ENCODE results near the gene GFRA3.

DNA sequence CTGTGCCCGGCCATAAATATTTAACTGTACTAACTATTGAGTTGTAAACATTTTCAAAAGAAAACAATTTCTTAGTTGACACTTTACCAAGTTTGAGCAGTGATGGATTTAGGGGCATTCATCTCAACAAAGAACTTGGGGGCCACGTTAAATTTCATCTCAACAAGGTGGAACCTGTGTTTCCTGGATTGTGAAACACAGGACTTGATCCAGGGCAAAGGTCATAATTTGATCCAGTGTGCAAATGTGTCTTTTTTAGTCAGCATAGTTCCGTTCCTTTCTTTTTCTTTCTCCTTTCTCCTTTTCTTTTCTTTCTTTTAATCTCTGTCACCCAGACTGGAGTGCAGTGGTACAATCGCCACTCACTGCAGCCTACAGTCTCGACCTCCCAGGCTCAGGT is 3.1 kb downstream of the GFRA3 start:
- no peak for TF ChIP-seq ZNF391 (tag by site-specific recombination; IDR thresholded peaks at IDR 0.05; ENCODE audit: borderline replicate concordance, low read depth)
- TF ChIP-seq, protein P1, sequence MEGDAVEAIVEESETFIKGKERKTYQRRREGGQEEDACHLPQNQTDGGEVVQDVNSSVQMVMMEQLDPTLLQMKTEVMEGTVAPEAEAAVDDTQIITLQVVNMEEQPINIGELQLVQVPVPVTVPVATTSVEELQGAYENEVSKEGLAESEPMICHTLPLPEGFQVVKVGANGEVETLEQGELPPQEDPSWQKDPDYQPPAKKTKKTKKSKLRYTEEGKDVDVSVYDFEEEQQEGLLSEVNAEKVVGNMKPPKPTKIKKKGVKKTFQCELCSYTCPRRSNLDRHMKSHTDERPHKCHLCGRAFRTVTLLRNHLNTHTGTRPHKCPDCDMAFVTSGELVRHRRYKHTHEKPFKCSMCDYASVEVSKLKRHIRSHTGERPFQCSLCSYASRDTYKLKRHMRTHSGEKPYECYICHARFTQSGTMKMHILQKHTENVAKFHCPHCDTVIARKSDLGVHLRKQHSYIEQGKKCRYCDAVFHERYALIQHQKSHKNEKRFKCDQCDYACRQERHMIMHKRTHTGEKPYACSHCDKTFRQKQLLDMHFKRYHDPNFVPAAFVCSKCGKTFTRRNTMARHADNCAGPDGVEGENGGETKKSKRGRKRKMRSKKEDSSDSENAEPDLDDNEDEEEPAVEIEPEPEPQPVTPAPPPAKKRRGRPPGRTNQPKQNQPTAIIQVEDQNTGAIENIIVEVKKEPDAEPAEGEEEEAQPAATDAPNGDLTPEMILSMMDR (tag by site-specific recombination; IDR thresholded peaks at IDR 0.05) = no peak
- TF ChIP-seq ZFP3 (tag by site-specific recombination; IDR thresholded peaks at IDR 0.05; ENCODE audit: low read depth) = no peak
- TF ChIP-seq ZNF121 (tag by site-specific recombination; IDR thresholded peaks at IDR 0.05) = no peak
- TF ChIP-seq ZBTB7A (tag by site-specific recombination; IDR thresholded peaks at IDR 0.05; ENCODE audit: low read depth) = no peak
- TF ChIP-seq ZNF19 (tag by site-specific recombination; IDR thresholded peaks at IDR 0.05; ENCODE audit: low read depth) = no peak
- TF ChIP-seq, protein P2, sequence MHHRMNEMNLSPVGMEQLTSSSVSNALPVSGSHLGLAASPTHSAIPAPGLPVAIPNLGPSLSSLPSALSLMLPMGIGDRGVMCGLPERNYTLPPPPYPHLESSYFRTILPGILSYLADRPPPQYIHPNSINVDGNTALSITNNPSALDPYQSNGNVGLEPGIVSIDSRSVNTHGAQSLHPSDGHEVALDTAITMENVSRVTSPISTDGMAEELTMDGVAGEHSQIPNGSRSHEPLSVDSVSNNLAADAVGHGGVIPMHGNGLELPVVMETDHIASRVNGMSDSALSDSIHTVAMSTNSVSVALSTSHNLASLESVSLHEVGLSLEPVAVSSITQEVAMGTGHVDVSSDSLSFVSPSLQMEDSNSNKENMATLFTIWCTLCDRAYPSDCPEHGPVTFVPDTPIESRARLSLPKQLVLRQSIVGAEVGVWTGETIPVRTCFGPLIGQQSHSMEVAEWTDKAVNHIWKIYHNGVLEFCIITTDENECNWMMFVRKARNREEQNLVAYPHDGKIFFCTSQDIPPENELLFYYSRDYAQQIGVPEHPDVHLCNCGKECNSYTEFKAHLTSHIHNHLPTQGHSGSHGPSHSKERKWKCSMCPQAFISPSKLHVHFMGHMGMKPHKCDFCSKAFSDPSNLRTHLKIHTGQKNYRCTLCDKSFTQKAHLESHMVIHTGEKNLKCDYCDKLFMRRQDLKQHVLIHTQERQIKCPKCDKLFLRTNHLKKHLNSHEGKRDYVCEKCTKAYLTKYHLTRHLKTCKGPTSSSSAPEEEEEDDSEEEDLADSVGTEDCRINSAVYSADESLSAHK (tag by site-specific recombination; IDR thresholded peaks at IDR 0.05) = no peak
- TF ChIP-seq, protein P3, sequence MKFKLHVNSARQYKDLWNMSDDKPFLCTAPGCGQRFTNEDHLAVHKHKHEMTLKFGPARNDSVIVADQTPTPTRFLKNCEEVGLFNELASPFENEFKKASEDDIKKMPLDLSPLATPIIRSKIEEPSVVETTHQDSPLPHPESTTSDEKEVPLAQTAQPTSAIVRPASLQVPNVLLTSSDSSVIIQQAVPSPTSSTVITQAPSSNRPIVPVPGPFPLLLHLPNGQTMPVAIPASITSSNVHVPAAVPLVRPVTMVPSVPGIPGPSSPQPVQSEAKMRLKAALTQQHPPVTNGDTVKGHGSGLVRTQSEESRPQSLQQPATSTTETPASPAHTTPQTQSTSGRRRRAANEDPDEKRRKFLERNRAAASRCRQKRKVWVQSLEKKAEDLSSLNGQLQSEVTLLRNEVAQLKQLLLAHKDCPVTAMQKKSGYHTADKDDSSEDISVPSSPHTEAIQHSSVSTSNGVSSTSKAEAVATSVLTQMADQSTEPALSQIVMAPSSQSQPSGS (tag by site-specific recombination; IDR thresholded peaks at IDR 0.05; ENCODE audit: low read depth) = no peak
- no peak for TF ChIP-seq GLI4 (tag by site-specific recombination; IDR thresholded peaks at IDR 0.05)
- TF ChIP-seq ZNF600 (tag by site-specific recombination; IDR thresholded peaks at IDR 0.05) = no peak
- TF ChIP-seq REPIN1 (tag by site-specific recombination; IDR thresholded peaks at IDR 0.05; ENCODE audit: low read depth) = no peak
- no peak for TF ChIP-seq OVOL3 (tag by site-specific recombination; IDR thresholded peaks at IDR 0.05)
- TF ChIP-seq, protein P4, sequence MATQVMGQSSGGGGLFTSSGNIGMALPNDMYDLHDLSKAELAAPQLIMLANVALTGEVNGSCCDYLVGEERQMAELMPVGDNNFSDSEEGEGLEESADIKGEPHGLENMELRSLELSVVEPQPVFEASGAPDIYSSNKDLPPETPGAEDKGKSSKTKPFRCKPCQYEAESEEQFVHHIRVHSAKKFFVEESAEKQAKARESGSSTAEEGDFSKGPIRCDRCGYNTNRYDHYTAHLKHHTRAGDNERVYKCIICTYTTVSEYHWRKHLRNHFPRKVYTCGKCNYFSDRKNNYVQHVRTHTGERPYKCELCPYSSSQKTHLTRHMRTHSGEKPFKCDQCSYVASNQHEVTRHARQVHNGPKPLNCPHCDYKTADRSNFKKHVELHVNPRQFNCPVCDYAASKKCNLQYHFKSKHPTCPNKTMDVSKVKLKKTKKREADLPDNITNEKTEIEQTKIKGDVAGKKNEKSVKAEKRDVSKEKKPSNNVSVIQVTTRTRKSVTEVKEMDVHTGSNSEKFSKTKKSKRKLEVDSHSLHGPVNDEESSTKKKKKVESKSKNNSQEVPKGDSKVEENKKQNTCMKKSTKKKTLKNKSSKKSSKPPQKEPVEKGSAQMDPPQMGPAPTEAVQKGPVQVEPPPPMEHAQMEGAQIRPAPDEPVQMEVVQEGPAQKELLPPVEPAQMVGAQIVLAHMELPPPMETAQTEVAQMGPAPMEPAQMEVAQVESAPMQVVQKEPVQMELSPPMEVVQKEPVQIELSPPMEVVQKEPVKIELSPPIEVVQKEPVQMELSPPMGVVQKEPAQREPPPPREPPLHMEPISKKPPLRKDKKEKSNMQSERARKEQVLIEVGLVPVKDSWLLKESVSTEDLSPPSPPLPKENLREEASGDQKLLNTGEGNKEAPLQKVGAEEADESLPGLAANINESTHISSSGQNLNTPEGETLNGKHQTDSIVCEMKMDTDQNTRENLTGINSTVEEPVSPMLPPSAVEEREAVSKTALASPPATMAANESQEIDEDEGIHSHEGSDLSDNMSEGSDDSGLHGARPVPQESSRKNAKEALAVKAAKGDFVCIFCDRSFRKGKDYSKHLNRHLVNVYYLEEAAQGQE (tag by site-specific recombination; IDR thresholded peaks at IDR 0.05) = no peak
- no peak for TF ChIP-seq ZNF274 (IDR thresholded peaks at IDR 0.05; ENCODE audit: low read length)
- TF ChIP-seq ZNF274 (tag by site-specific recombination; IDR thresholded peaks at IDR 0.05; ENCODE audit: borderline replicate concordance) = no peak

Data from HEK293 (cell line).